Choroid plexus epithelial cell (primary cell): ENCODE measurements around the gene PLK3.
"Not testable (repeated sequence)": the region's sequence is repeated elsewhere in the genome, so short reads cannot be mapped to it uniquely, and the experiment has no call there.

Experiments
- DNase-seq: peaks from one replicate; pipeline ENCODE4 v3.0.0-alpha.2; 2010; ENCODE audit warnings: low read depth
- H3K4me3 ChIP-seq: 2 replicates; pipeline ENCODE4 v1.5.1; 2011; ENCODE audit warnings: low read depth, mild to moderate bottlenecking, control low read depth, low read length, moderate library complexity
- CTCF ChIP-seq: conservative IDR thresholded peaks from 2 replicates; pipeline ENCODE4 v1.5.1; 2011; ENCODE audit warnings: low read depth, mild to moderate bottlenecking, control low read depth, inconsistent platforms, low read length, moderate library complexity

PLK3 gene

GRCh38 chr1:44806704-44807363, 6.7 kb downstream of the PLK3 start, which contains the start of gene DYNLT4:
DYNLT4 (minus strand) TSS chr1:44807351; CDS start chr1:44806668, 683 bp downstream.
- H3K4me3 ChIP-seq, result peak within 1 kb of the TSS; percentile 20
- no peak for TF ChIP-seq CTCF
- DNase-seq, result no peak

GRCh38 chr1:44807364-44808062, 7.3 kb downstream of the PLK3 start:
- no peak for TF ChIP-seq CTCF
- DNase-seq, result peak; percentile 100
- H3K4me3 ChIP-seq, result peak overlapping the region; percentile 1

GRCh38 chr1:44808063-44808937, 8.1 kb downstream of the PLK3 start, which contains the start of gene BTBD19:
BTBD19 (plus strand) TSS chr1:44808523; CDS start chr1:44808821, 298 bp downstream.
- DNase-seq, result peak; percentile 96
- H3K4me3 ChIP-seq, result peak within 1 kb of the TSS; percentile 53

GRCh38 chr1:44808938-44809917, 9.1 kb downstream of the PLK3 start:
- H3K4me3 ChIP-seq, result peak overlapping the region; percentile 53
- DNase-seq, result peak; percentile 92
- TF ChIP-seq CTCF, result peak; percentile 37

More at GRCh38 chr1:44808063-44808937, 8.1 kb downstream of the PLK3 start, which contains the start of gene BTBD19:
- TF ChIP-seq CTCF, result no peak

GRCh38 chr1:44810101-44810761, 10.1 kb downstream of the PLK3 start:
- peak overlapping the region; percentile 53 for H3K4me3 ChIP-seq
- peak; percentile 64 for DNase-seq
- TF ChIP-seq CTCF, result no peak

- not testable (repeated sequence) for H3K4me3 ChIP-seq, DNase-seq
These were observed 10.6 kb downstream of the PLK3 start for GRCh38 chr1:44810762-44811105.
